PC-3 (cell line): Measurements from ENCODE around the gene RBM4B. TPM values are rescaled to one million over a fixed set of nuclear protein-coding genes. Genes with fewer than 3 reads are reported as not detected.

Source experiments
- ATAC-seq: fragments of 200-7000 bp; cut with Tn5 transposase; 2 replicates; pipeline ENCODE4 v1.9.1; 2020; ENCODE audit warnings: mild to moderate bottlenecking, moderate library complexity
- BruUV-seq: library from RNA; stranded (reverse); fragments of 400-500 nt; replicated peaks from 2 replicates; lab custom pipeline; 2021; lab: Mats Ljungman, UMichigan
- CTCF ChIA-PET: fragments of 300-600 bp; sonication (Branson Sonifier 250); formaldehyde crosslinking; loops from one replicate; lab custom pipeline; 2022; ENCODE audit warnings: antibody characterized with exemption; lab: Charles Lee
- POLR2A ChIA-PET: fragments of 300-600 bp; sonication (Branson Sonifier 250); formaldehyde crosslinking; loops from one replicate; lab custom pipeline; 2022; ENCODE audit warnings: antibody characterized with exemption; ENCODE audit not compliant: unreplicated experiment; lab: Charles Lee
- DNase-seq: peaks from one replicate; pipeline ENCODE4 v3.0.0-alpha.2; 2015
- H2AFZ ChIP-seq: fragments of 300-600 bp; sonication (generic); 2 replicates; pipeline ENCODE4 v1.6.0; 2016; ENCODE audit warnings: antibody characterized with exemption, low read length
- H3F3A ChIP-seq: fragments of 300-600 bp; sonication (generic); one replicate; pipeline ENCODE4 v1.6.0; 2017; ENCODE audit warnings: antibody characterized with exemption, low read length, control low read depth, mild to moderate bottlenecking; ENCODE audit not compliant: unreplicated experiment
- H3K27ac ChIP-seq: fragments of 300-600 bp; sonication (generic); 2 replicates; pipeline ENCODE4 v1.5.1; 2016; ENCODE audit warnings: mild to moderate bottlenecking, low read length
- H3K27me3 ChIP-seq: fragments of 300-600 bp; sonication (generic); 2 replicates; pipeline ENCODE4 v1.6.1; 2016; ENCODE audit warnings: low read length, mixed read lengths
- H3K36me3 ChIP-seq: fragments of 300-600 bp; sonication (generic); 2 replicates; pipeline ENCODE4 v1.6.1; 2016; ENCODE audit warnings: low read depth, mixed run types, low read length, mixed read lengths
- H3K4me1 ChIP-seq: fragments of 300-600 bp; sonication (generic); 2 replicates; pipeline ENCODE4 v1.5.1; 2016; ENCODE audit warnings: low read length; ENCODE audit not compliant: insufficient read depth
- H3K4me2 ChIP-seq: fragments of 300-600 bp; sonication (generic); 2 replicates; pipeline ENCODE4 v1.6.0; 2016; ENCODE audit warnings: low read length
- H3K4me3 ChIP-seq: fragments of 300-600 bp; sonication (generic); 2 replicates; pipeline ENCODE4 v1.5.1; 2016; ENCODE audit warnings: mild to moderate bottlenecking, low read length, mixed read lengths
- H3K79me2 ChIP-seq: fragments of 300-600 bp; sonication (generic); 2 replicates; pipeline ENCODE4 v1.6.1; 2017; ENCODE audit warnings: low read length, mixed read lengths
- H3K9ac ChIP-seq: fragments of 300-600 bp; sonication (generic); 2 replicates; pipeline ENCODE4 v1.6.0; 2016; ENCODE audit warnings: mild to moderate bottlenecking, low read length
- H3K9me2 ChIP-seq: fragments of 300-600 bp; sonication (generic); replicated peaks from 2 replicates; pipeline ENCODE4 v1.6.1; 2016; ENCODE audit warnings: mixed run types, low read length, mixed read lengths
- H3K9me3 ChIP-seq: fragments of 300-600 bp; sonication (generic); 2 replicates; pipeline ENCODE4 v1.6.1; 2016; ENCODE audit warnings: low read length, mixed read lengths
- H4K20me1 ChIP-seq: fragments of 300-600 bp; sonication (generic); 2 replicates; pipeline ENCODE4 v1.6.1; 2016; ENCODE audit warnings: low read length, mixed read lengths
- EZH2 ChIP-seq: fragments of 300-600 bp; sonication (generic); IDR thresholded peaks from one replicate; pipeline ENCODE4 v1.6.1; 2017; ENCODE audit warnings: antibody characterized with exemption, mild to moderate bottlenecking, low read length; ENCODE audit not compliant: unreplicated experiment
- EZH2phosphoT487 ChIP-seq: fragments of 300-600 bp; sonication (generic); IDR thresholded peaks from 2 replicates; pipeline ENCODE4 v1.6.1; 2018; ENCODE audit warnings: mild to moderate bottlenecking, antibody characterized with exemption, low read length, borderline replicate concordance
- intact Hi-C: fragments of 100-400 bp; cut with micrococcal nuclease; formaldehyde crosslinking; loops from 2 replicates; pipeline ENCODE4 v1.9.0; 2023
- total RNA-seq: library from RNA; depleted of rRNA; stranded (reverse); fragments of >200 nt; gene quantifications from 2 replicates; pipeline ENCODE4 v1.2.3, GENCODE V29; 2014
- TF ChIP-seq, protein P1 (sequence below): fragments of 300-600 bp; sonication (generic); conservative IDR thresholded peaks from 2 replicates; pipeline ENCODE4 v1.5.1; 2017; ENCODE audit warnings: antibody characterized with exemption, low read depth, mild to moderate bottlenecking, low read length

Gene RBM4B
- total RNA-seq, 1 experiment from 2014 or later, result 40.2 TPM

DNA sequence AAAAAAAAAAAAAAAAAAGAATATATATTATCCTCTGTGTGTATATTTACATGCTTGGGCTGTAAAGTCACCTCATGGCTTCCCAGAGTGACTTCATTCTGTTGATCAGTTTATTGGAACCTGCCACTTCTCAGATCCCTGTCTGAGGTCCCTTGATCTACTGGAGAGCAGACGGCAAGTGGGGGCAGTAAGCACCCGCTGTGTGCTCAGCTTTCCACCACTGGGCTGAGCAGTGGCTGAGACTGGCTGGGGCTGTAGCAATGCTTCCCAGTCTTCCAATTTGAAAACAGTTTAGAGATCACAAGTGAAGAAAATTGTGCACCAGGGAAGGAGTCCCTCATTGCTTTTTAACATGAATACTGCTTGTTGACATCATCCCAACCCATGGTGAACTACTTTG is 6.9 kb upstream of the RBM4B start:
- Histone ChIP-seq H3K36me3 (peaks cover 8% of the 10 kb centered on the region; the same call in 1 of the 2 replicates), H3K9ac (no peak overlapping the region), H2AFZ (no peak overlapping the region), H3K79me2 (no peaks in the 10 kb centered on the region), H3K4me3 (no peak overlapping the region), H3K27ac (no peak overlapping the region), H3K4me1 (no peaks in the 10 kb centered on the region), H3K9me2 (no peaks in the 10 kb centered on the region), H3K4me2 (no peak overlapping the region), H4K20me1 (no peaks in the 10 kb centered on the region), H3K27me3 (no peaks in the 10 kb centered on the region), H3F3A (no peaks in the 10 kb centered on the region), H3K9me3 (no peaks in the 10 kb centered on the region)
- BruUV-seq, result no TSS peak
- DNase-seq (no peak), ATAC-seq (no peak)
- ChIA-PET POLR2A (no interaction called here), CTCF (no interaction called here)
- intact Hi-C loops, result no loop called here
- TF ChIP-seq EZH2 (no peak), EZH2phosphoT487 (no peak)
- TF ChIP-seq, protein P1, sequence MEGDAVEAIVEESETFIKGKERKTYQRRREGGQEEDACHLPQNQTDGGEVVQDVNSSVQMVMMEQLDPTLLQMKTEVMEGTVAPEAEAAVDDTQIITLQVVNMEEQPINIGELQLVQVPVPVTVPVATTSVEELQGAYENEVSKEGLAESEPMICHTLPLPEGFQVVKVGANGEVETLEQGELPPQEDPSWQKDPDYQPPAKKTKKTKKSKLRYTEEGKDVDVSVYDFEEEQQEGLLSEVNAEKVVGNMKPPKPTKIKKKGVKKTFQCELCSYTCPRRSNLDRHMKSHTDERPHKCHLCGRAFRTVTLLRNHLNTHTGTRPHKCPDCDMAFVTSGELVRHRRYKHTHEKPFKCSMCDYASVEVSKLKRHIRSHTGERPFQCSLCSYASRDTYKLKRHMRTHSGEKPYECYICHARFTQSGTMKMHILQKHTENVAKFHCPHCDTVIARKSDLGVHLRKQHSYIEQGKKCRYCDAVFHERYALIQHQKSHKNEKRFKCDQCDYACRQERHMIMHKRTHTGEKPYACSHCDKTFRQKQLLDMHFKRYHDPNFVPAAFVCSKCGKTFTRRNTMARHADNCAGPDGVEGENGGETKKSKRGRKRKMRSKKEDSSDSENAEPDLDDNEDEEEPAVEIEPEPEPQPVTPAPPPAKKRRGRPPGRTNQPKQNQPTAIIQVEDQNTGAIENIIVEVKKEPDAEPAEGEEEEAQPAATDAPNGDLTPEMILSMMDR, result no peak

DNA sequence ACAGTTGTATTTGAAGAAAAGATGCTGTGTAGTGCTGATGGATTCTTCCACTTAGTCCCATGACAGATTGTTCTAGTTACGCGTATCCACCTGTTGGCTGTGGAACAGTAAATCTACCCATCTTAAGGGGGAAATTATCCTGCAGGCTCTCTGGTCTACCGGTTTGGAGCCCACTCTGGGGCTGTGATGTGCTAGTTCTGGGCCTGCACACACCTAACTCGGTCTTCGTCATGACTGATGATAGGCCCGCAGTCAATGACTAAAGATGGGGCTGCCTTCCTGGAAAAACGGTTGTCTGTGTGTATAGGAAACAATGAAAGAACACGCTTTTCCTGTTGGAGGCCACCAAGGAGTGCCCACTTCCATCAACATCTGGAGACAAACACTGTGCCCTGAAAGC is 6.2 kb upstream of the RBM4B start:
- Histone ChIP-seq H3F3A (no peaks in the 10 kb centered on the region), H2AFZ (no peak overlapping the region), H3K79me2 (no peaks in the 10 kb centered on the region), H3K9me3 (no peaks in the 10 kb centered on the region), H3K36me3 (peaks cover 8% of the 10 kb centered on the region; the same call in 1 of the 2 replicates), H3K27ac (no peak overlapping the region), H3K4me3 (no peak overlapping the region), H4K20me1 (no peaks in the 10 kb centered on the region), H3K27me3 (no peaks in the 10 kb centered on the region), H3K9ac (no peak overlapping the region), H3K9me2 (no peaks in the 10 kb centered on the region), H3K4me1 (0 out of 2 replicates have a peak, but pooled peaks cover under 1% of the 10 kb centered on the region), H3K4me2 (no peak overlapping the region)
- no peak for ATAC-seq
- ChIA-PET POLR2A (no interaction called here), CTCF (no interaction called here)
- no peak for DNase-seq
- intact Hi-C loops, result no loop called here
- TF ChIP-seq, protein P1, result no peak
- TF ChIP-seq EZH2 (no peak), EZH2phosphoT487 (no peak)
- BruUV-seq, result no TSS peak

GRCh38 chr11:66680966-66681645 is 3.4 kb upstream of the RBM4B start:
- H3K27ac ChIP-seq, result no peak overlapping the region
- POLR2A ChIA-PET, result interaction anchor here (0.7 kb wide), 1 partner anchor 8 kb away, joined by 3 read pairs; no protein-coding TSS in a partner anchor
- no peaks in the 10 kb centered on the region for H3K9me2 ChIP-seq
- H3F3A ChIP-seq, result no peaks in the 10 kb centered on the region
- DNase-seq (no peak), ATAC-seq (no peak)
- intact Hi-C loops, result no loop called here
- H3K9ac ChIP-seq, result no peak overlapping the region
- peaks cover 21% of the 10 kb centered on the region for H3K4me1 ChIP-seq
- H3K36me3 ChIP-seq, result peaks cover 5% of the 10 kb centered on the region
- no peaks in the 10 kb centered on the region for H4K20me1 ChIP-seq
- no peaks in the 10 kb centered on the region for H3K9me3 ChIP-seq
- BruUV-seq, result no TSS peak
- peaks cover 13% of the 10 kb centered on the region for H3K79me2 ChIP-seq
- TF ChIP-seq EZH2 (no peak), EZH2phosphoT487 (no peak)
- TF ChIP-seq, protein P1, result no peak
- H3K27me3 ChIP-seq, result no peaks in the 10 kb centered on the region
- no peak overlapping the region for H3K4me2 ChIP-seq
- CTCF ChIA-PET, result interaction anchor here (0.6 kb wide), 1 partner anchor 254 kb away, joined by 3 read pairs; no protein-coding TSS in a partner anchor
- no peak overlapping the region for H2AFZ ChIP-seq
- H3K4me3 ChIP-seq, result no peak overlapping the region
